HEK293 (cell line): ENCODE measurements around the gene TFR2.

Experiments
- CTCF ChIA-PET: fragments of 350-600 bp; formaldehyde crosslinking; extraction: SDS; loops from one replicate; lab custom pipeline; 2021; ENCODE audit warnings: antibody characterized with exemption; lab: Yijun Ruan, JAX
- POLR2A ChIA-PET: fragments of 300-600 bp; formaldehyde crosslinking; extraction: SDS; loops from one replicate; lab custom pipeline; 2020; ENCODE audit warnings: antibody characterized with exemption, inconsistent platforms; lab: Yijun Ruan, JAX
- H3K27ac ChIP-seq: fragments of 200-500 bp; sonication (Bioruptor generic); 2 replicates; pipeline ENCODE4 v1.5.1; 2014; ENCODE audit warnings: low read depth, low read length, control low read depth, inconsistent platforms; ENCODE audit errors: extremely low read depth
- H3K36me3 ChIP-seq, 2 experiments: fragments of 200-500 bp in 1 of 2; sonication (Bioruptor generic) in 1 of 2; 1 replicate in 1 of 2; 2 replicates in 1 of 2; pipeline ENCODE4 v1.5.1; 2014 to 2017; ENCODE audit warnings: inconsistent platforms in 2 of 2, low read length in 2 of 2; ENCODE audit not compliant: control insufficient read depth in 2 of 2, insufficient read depth in 1 of 2
- H3K4me1 ChIP-seq: fragments of 200-500 bp; sonication (Bioruptor generic); 2 replicates; pipeline ENCODE4 v1.5.1; 2014; ENCODE audit warnings: mild to moderate bottlenecking, low read length, inconsistent platforms; ENCODE audit not compliant: control insufficient read depth, insufficient read depth
- H3K4me3 ChIP-seq: 2 replicates; pipeline ENCODE4 v1.5.1; 2011; ENCODE audit warnings: low read depth, mild to moderate bottlenecking, control low read depth, low read length, moderate library complexity
- H3K9me3 ChIP-seq: fragments of 200-500 bp; sonication (Bioruptor generic); 2 replicates; pipeline ENCODE4 v1.5.1; 2014; ENCODE audit warnings: low read depth, low read length, inconsistent platforms; ENCODE audit not compliant: control insufficient read depth, insufficient read depth
- PATZ1 ChIP-seq: fragments of 450-650 bp; formaldehyde crosslinking; IDR thresholded peaks from 2 replicates; pipeline ENCODE4 v1.5.1; 2016; ENCODE audit warnings: missing biosample characterization, missing genetic modification characterization
- PRDM4 ChIP-seq: fragments of 450-650 bp; formaldehyde crosslinking; IDR thresholded peaks from 2 replicates; pipeline ENCODE4 v1.5.1; 2017; ENCODE audit warnings: missing biosample characterization, missing genetic modification characterization
- REPIN1 ChIP-seq: fragments of 450-650 bp; formaldehyde crosslinking; IDR thresholded peaks from 2 replicates; pipeline ENCODE4 v1.5.1; 2017; ENCODE audit warnings: missing biosample characterization, missing genetic modification characterization, low read depth
- SP2 ChIP-seq: fragments of 450-650 bp; formaldehyde crosslinking; IDR thresholded peaks from 2 replicates; pipeline ENCODE4 v1.5.1; 2016; ENCODE audit warnings: missing biosample characterization, missing genetic modification characterization
- ZBTB11 ChIP-seq: fragments of 450-650 bp; formaldehyde crosslinking; conservative IDR thresholded peaks from 2 replicates; pipeline ENCODE4 v1.5.1; 2016; ENCODE audit warnings: low read depth, missing biosample characterization, missing genetic modification characterization
- ZBTB8A ChIP-seq: fragments of 450-650 bp; formaldehyde crosslinking; IDR thresholded peaks from 2 replicates; pipeline ENCODE4 v1.5.1; 2016; ENCODE audit warnings: missing biosample characterization, missing genetic modification characterization
- ZFP41 ChIP-seq: fragments of 450-650 bp; formaldehyde crosslinking; IDR thresholded peaks from 2 replicates; pipeline ENCODE4 v1.5.1; 2016; ENCODE audit warnings: missing biosample characterization, missing genetic modification characterization, borderline replicate concordance
- ZNF112 ChIP-seq: fragments of 450-650 bp; formaldehyde crosslinking; IDR thresholded peaks from 2 replicates; pipeline ENCODE4 v1.5.0; 2017; ENCODE audit warnings: missing biosample characterization, missing genetic modification characterization
- ZNF266 ChIP-seq: fragments of 450-650 bp; formaldehyde crosslinking; IDR thresholded peaks from 2 replicates; pipeline ENCODE4 v1.5.1; 2016; ENCODE audit warnings: missing biosample characterization, missing genetic modification characterization, low read depth
- ZNF350 ChIP-seq: fragments of 450-650 bp; formaldehyde crosslinking; IDR thresholded peaks from 2 replicates; pipeline ENCODE4 v1.5.0; 2017; ENCODE audit warnings: missing biosample characterization, mild to moderate bottlenecking, missing genetic modification characterization
- ZNF426 ChIP-seq: fragments of 450-650 bp; formaldehyde crosslinking; IDR thresholded peaks from 2 replicates; pipeline ENCODE4 v1.5.1; 2017; ENCODE audit warnings: missing biosample characterization, missing genetic modification characterization, mild to moderate bottlenecking, inconsistent platforms, moderate library complexity
- ZNF518A ChIP-seq: fragments of 450-650 bp; formaldehyde crosslinking; conservative IDR thresholded peaks from 2 replicates; pipeline ENCODE4 v1.5.1; 2016; ENCODE audit warnings: low read depth, missing biosample characterization, missing genetic modification characterization
- ZNF580 ChIP-seq: fragments of 450-650 bp; formaldehyde crosslinking; IDR thresholded peaks from 2 replicates; pipeline ENCODE4 v1.5.1; 2016; ENCODE audit warnings: missing biosample characterization, missing genetic modification characterization
- ZNF600 ChIP-seq: fragments of 450-650 bp; formaldehyde crosslinking; IDR thresholded peaks from 2 replicates; pipeline ENCODE4 v1.5.1; 2016; ENCODE audit warnings: missing biosample characterization, missing genetic modification characterization
- ZNF837 ChIP-seq: fragments of 450-650 bp; formaldehyde crosslinking; IDR thresholded peaks from 2 replicates; pipeline ENCODE4 v1.5.1; 2016; ENCODE audit warnings: missing biosample characterization, missing genetic modification characterization

Gene TFR2

GRCh38 chr7:100686201-100686821, 45.0 kb upstream of the TFR2 start:
- H3K9me3 ChIP-seq = no peaks in the 10 kb centered on the region
- no peak for TF ChIP-seq ZNF350 (tag by site-specific recombination)
- TF ChIP-seq ZNF600 (tag by site-specific recombination) = peak; percentile 53; the same call in 1 of the 2 replicates
- TF ChIP-seq SP2 (tag by site-specific recombination) = 0 out of 2 replicates have a peak, but pooled peaks have one; percentile 12
- no peak for TF ChIP-seq ZBTB8A (tag by site-specific recombination)
- no peak for TF ChIP-seq REPIN1 (tag by site-specific recombination)
- no peak for TF ChIP-seq ZNF112 (tag by site-specific recombination)
- no peak for TF ChIP-seq ZNF837
- no peak for TF ChIP-seq ZFP41 (tag by site-specific recombination)
- no peak for TF ChIP-seq PRDM4 (tag by site-specific recombination)
- no peak for TF ChIP-seq ZNF518A (tag by site-specific recombination)
- 0 out of 2 replicates have a peak, but pooled peaks have one; percentile 44 for TF ChIP-seq PATZ1 (tag by site-specific recombination)
- no peak overlapping the region for H3K27ac ChIP-seq
- H3K4me3 ChIP-seq = no peak overlapping the region
- no peaks in the 10 kb centered on the region for H3K4me1 ChIP-seq
- ChIA-PET POLR2A (no interaction called here), CTCF (interaction anchor here (0.6 kb wide), 2 partner anchors 10 to 530 kb away, joined by 4 read pairs; no protein-coding TSS in a partner anchor)
- H3K36me3 ChIP-seq = peaks cover 0 to 88% of the 10 kb centered on the region in 2 experiments; a peak in 2 of 3 replicates

- H3K27ac ChIP-seq = no peak overlapping the region
- H3K36me3 ChIP-seq = peaks cover 0 to 86% of the 10 kb centered on the region in 2 experiments; a peak in 2 of 3 replicates
- ChIA-PET POLR2A (interaction anchor here (1.2 kb wide), 1 partner anchor 20 kb away, joined by 3 read pairs; the partner anchor contains the start of gene POP7), CTCF (interaction anchor here (0.6 kb wide), 1 partner anchor 10 kb away, joined by 4 read pairs; no protein-coding TSS in a partner anchor)
- no peaks in the 10 kb centered on the region for H3K9me3 ChIP-seq
- no peaks in the 10 kb centered on the region; the same call in 1 of the 2 replicates for H3K4me1 ChIP-seq
- H3K4me3 ChIP-seq = no peak overlapping the region
- TF ChIP-seq ZNF580 (tag by site-specific recombination) (no peak), ZBTB11 (tag by site-specific recombination) (no peak), ZNF426 (tag by site-specific recombination) (no peak), ZNF266 (tag by site-specific recombination) (no peak)
Measured at GRCh38 chr7:100685631-100686145, 44.3 kb upstream of the TFR2 start.
